ENCODE measurements around the gene CNIH1. TPM values are rescaled to one million over a fixed set of nuclear protein-coding genes. Genes with fewer than 3 reads are reported as not detected.
"Not testable (repeated sequence)": the region's sequence is repeated elsewhere in the genome, so short reads cannot be mapped to it uniquely, and the experiment has no call there.

Gene CNIH1
- total RNA-seq, 2 experiments from 2014 or later, result 39.8 to 61.9 TPM

DNA sequence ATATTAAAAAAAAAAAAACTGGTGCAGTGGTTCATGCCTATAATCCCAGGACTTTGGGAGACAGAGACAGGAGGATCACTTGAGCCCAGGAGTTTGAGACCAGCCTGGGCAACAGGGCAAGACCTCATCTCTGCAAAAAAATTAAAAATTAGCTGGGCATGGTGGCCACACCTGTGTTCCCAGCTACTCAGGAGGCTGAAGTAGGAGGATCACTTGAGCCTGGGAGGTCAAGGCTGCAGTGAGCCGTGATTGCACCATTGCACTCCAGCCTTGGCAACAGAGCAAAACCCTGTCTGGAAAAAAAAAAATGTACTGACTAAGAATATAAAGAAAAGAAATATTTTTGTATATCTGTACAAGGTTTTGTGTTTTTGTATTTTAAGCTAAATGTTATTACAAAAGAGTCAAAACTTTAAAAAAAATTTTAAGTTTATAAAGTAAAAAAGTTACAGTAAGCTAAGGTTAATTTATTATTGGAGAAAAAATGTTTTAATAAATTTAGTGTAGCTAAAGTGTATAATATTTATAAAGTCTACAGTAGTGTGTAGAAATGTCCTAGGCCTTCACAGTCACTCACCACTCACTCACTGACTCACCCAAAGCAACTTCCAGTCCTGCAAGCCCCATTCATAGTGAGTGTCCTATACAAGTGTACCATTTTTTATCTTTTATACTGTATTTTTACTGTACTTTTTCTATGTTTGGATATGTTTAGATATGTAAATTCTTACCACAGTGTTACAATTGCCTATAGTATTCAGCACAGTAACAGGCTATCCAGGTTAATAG lies 15.8 kb upstream of the CNIH1 start:
- H3K27me3 Mint-ChIP-seq; H3K4me1 Mint-ChIP-seq; H3K4me3 Mint-ChIP-seq; H3K27ac Mint-ChIP-seq; CTCF ChIA-PET; H3K36me3 Mint-ChIP-seq; DNase-seq; H3K9me3 Mint-ChIP-seq (ENCODE audit: low read depth); ATAC-seq: not testable (repeated sequence)

GRCh38 chr14:54455363-54455762 lies 14.2 kb upstream of the CNIH1 start:
- peaks cover 4% of the 10 kb centered on the region for H3K9me3 Mint-ChIP-seq (ENCODE audit: low read depth)
- CTCF ChIA-PET, result interaction anchor here (0.7 kb wide), 1 partner anchor 27 kb away, joined by 3 read pairs; no protein-coding TSS in a partner anchor
- peaks cover 6% of the 10 kb centered on the region for H3K4me1 Mint-ChIP-seq

DNA sequence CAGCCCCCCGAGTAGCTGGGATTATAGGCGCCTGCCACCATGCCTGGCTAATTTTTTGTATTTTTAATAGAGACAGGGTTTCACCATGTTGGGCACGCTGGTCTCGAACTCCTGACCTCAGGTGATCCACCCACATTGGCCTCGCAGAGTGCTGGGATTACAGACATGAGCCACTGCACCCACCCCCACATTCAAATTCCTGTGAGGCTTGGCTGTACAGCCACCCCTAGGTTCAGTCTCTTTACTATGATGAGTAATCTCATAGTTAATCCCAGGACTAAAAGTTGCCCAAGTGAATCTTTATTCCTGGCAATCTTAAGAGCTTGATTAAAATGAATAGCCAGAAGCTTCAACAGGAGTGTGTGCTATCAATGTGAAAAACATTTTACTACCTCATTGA lies 12.8 kb upstream of the CNIH1 start:
- H3K9me3 Mint-ChIP-seq (ENCODE audit: low read depth); H3K36me3 Mint-ChIP-seq; ATAC-seq; H3K4me1 Mint-ChIP-seq; H3K27me3 Mint-ChIP-seq; DNase-seq; H3K27ac Mint-ChIP-seq; H3K4me3 Mint-ChIP-seq; CTCF ChIA-PET: not testable (repeated sequence)

More at GRCh38 chr14:54455363-54455762, 14.2 kb upstream of the CNIH1 start:
- no peak for DNase-seq
- ATAC-seq, result no peak
- H3K27ac Mint-ChIP-seq, result no peak overlapping the region
- H3K4me3 Mint-ChIP-seq, result no peak overlapping the region
- no peaks in the 10 kb centered on the region for H3K27me3 Mint-ChIP-seq
- H3K36me3 Mint-ChIP-seq, result peaks cover 7% of the 10 kb centered on the region

DNA sequence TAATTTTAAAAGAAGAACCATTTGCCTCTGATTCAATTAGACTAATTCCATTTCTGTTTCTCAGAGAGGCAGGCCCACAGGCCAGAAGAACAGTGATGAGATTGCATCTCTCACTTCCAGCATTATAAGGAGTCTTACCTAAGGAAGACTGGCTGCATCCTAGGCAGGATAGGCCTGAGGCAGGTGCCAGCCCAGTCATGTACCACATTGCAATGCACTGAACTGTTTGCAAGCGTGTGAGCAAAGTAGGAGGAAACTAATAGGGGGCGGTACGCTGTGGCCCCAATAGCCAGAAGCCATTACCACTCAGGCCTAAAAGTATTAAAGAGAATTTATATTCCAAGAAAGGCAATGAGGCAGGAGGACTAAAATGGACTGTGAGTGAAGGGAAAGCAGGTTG lies 12.1 kb upstream of the CNIH1 start:
- no peak overlapping the region for H3K4me3 Mint-ChIP-seq
- H3K36me3 Mint-ChIP-seq, result no peaks in the 10 kb centered on the region
- no peaks in the 10 kb centered on the region for H3K9me3 Mint-ChIP-seq (ENCODE audit: low read depth)
- no peak for DNase-seq
- peaks cover 6% of the 10 kb centered on the region for H3K4me1 Mint-ChIP-seq
- H3K27ac Mint-ChIP-seq, result no peak overlapping the region
- no peak for ATAC-seq
- H3K27me3 Mint-ChIP-seq, result peaks cover 9% of the 10 kb centered on the region
- CTCF ChIA-PET, result interaction anchor here (1.1 kb wide), 1 partner anchor 320 kb away, joined by 4 read pairs; no protein-coding TSS in a partner anchor

GRCh38 chr14:54451961-54452360 lies 10.8 kb upstream of the CNIH1 start:
- Mint-ChIP-seq H3K27me3 (peaks cover 12% of the 10 kb centered on the region), H3K27ac (no peak overlapping the region), H3K4me3 (no peak overlapping the region), H3K4me1 (peaks cover 6% of the 10 kb centered on the region), H3K9me3 (ENCODE audit: low read depth) (no peaks in the 10 kb centered on the region), H3K36me3 (no peaks in the 10 kb centered on the region)
- no peak for DNase-seq
- CTCF ChIA-PET, result no interaction called here
- no peak for ATAC-seq

GRCh38 chr14:54451121-54451601 lies 10.0 kb upstream of the CNIH1 start:
- no peak for DNase-seq
- Mint-ChIP-seq H3K9me3 (ENCODE audit: low read depth) (no peaks in the 10 kb centered on the region), H3K4me3 (no peak overlapping the region), H3K4me1 (peaks cover 6% of the 10 kb centered on the region), H3K36me3 (no peaks in the 10 kb centered on the region), H3K27ac (no peak overlapping the region), H3K27me3 (peaks cover 17% of the 10 kb centered on the region)
- CTCF ChIA-PET, result no interaction called here
- ATAC-seq, result no peak

- DNase-seq, result no peak
These were observed 9.4 kb upstream of the CNIH1 start for GRCh38 chr14:54450535-54450934.

GRCh38 chr14:54447231-54447692 lies 6.1 kb upstream of the CNIH1 start:
- Mint-ChIP-seq H3K9me3 (ENCODE audit: low read depth) (no peaks in the 10 kb centered on the region), H3K27me3 (peaks cover 26% of the 10 kb centered on the region), H3K36me3 (no peaks in the 10 kb centered on the region), H3K4me3 (no peak overlapping the region), H3K27ac (no peak overlapping the region), H3K4me1 (peaks cover 8% of the 10 kb centered on the region)
- CTCF ChIA-PET, result interaction anchor here (0.8 kb wide), 1 partner anchor 37 kb away, joined by 3 read pairs; no protein-coding TSS in a partner anchor
- no peak for DNase-seq
- ATAC-seq, result no peak

More at GRCh38 chr14:54450535-54450934, 9.4 kb upstream of the CNIH1 start:
- H3K27ac Mint-ChIP-seq, result no peak overlapping the region
- ATAC-seq, result no peak
- no peak overlapping the region for H3K4me3 Mint-ChIP-seq
- peaks cover 20% of the 10 kb centered on the region for H3K27me3 Mint-ChIP-seq
- no peaks in the 10 kb centered on the region for H3K36me3 Mint-ChIP-seq
- H3K9me3 Mint-ChIP-seq (ENCODE audit: low read depth), result no peaks in the 10 kb centered on the region
- peaks cover 6% of the 10 kb centered on the region for H3K4me1 Mint-ChIP-seq
- CTCF ChIA-PET, result no interaction called here

GRCh38 chr14:54446161-54446693 lies 5.1 kb upstream of the CNIH1 start:
- no peak for DNase-seq
- Mint-ChIP-seq H3K4me3 (no peak overlapping the region), H3K27ac (no peak overlapping the region), H3K36me3 (peaks cover 2% of the 10 kb centered on the region), H3K4me1 (peaks cover 17% of the 10 kb centered on the region), H3K9me3 (ENCODE audit: low read depth) (no peaks in the 10 kb centered on the region), H3K27me3 (peaks cover 30% of the 10 kb centered on the region)
- no peak for ATAC-seq
- CTCF ChIA-PET, result interaction anchor here (0.8 kb wide), 1 partner anchor 33 kb away, joined by 3 read pairs; no protein-coding TSS in a partner anchor

DNA sequence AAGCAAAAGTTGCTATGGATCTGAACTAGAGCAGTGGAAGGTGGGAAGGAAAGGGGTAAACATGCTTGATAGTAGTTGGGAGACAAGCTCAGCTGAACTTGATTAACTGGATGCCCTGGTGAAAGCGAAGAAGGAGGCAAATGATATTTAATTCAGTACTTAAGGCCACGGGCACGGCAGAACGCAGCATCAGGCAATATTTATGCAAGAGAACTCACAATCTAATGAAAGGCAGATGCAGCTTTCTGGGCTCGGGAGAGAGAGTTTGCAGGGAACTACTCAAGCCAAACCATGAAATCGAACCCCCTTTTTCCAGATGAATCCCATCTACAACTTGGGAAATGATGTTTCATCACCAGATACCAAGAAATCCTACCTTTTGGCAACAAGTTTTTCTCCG lies 3.5 kb upstream of the CNIH1 start:
- no peak overlapping the region for H3K4me3 Mint-ChIP-seq
- CTCF ChIA-PET, result interaction anchor here (2.0 kb wide), 1 partner anchor 12 kb away, joined by 4 read pairs; no protein-coding TSS in a partner anchor
- ATAC-seq (no peak), DNase-seq (no peak)
- peaks cover 30% of the 10 kb centered on the region for H3K27me3 Mint-ChIP-seq
- H3K4me1 Mint-ChIP-seq, result peaks cover 20% of the 10 kb centered on the region
- peaks cover 8% of the 10 kb centered on the region for H3K36me3 Mint-ChIP-seq
- no peak overlapping the region for H3K27ac Mint-ChIP-seq
- no peaks in the 10 kb centered on the region for H3K9me3 Mint-ChIP-seq (ENCODE audit: low read depth)

GRCh38 chr14:54443981-54444380 lies 2.8 kb upstream of the CNIH1 start:
- CTCF ChIA-PET, result interaction anchor here (2.0 to 2.6 kb wide), 2 partner anchors 12 to 47 kb away, joined by 4 to 15 read pairs; partner anchors contain the start of gene CDKN3
- no peak for DNase-seq
- H3K36me3 Mint-ChIP-seq, result peaks cover 13% of the 10 kb centered on the region
- H3K9me3 Mint-ChIP-seq (ENCODE audit: low read depth), result no peaks in the 10 kb centered on the region
- peaks cover 27% of the 10 kb centered on the region for H3K27me3 Mint-ChIP-seq
- H3K4me3 Mint-ChIP-seq, result no peak overlapping the region
- H3K4me1 Mint-ChIP-seq, result peaks cover 24% of the 10 kb centered on the region
- H3K27ac Mint-ChIP-seq, result no peak overlapping the region
- no peak for ATAC-seq

GRCh38 chr14:54442961-54443360 lies 1.8 kb upstream of the CNIH1 start:
- H3K9me3 Mint-ChIP-seq (ENCODE audit: low read depth); DNase-seq; ATAC-seq; H3K27ac Mint-ChIP-seq; H3K4me3 Mint-ChIP-seq: not testable (repeated sequence)
- CTCF ChIA-PET, result interaction anchor here (1.1 to 2.6 kb wide), 3 partner anchors 11 to 46 kb away, joined by 3 to 15 read pairs (median 4); partner anchors contain the start of gene CDKN3
- Mint-ChIP-seq H3K27me3 (peaks cover 20% of the 10 kb centered on the region), H3K36me3 (peaks cover 17% of the 10 kb centered on the region), H3K4me1 (peaks cover 30% of the 10 kb centered on the region)

- Mint-ChIP-seq H3K9me3 (ENCODE audit: low read depth) (no peaks in the 10 kb centered on the region), H3K4me3 (peak overlapping the region; percentile 89), H3K36me3 (peaks cover 27% of the 10 kb centered on the region), H3K27ac (peak overlapping the region; percentile 79), H3K4me1 (peaks cover 48% of the 10 kb centered on the region), H3K27me3 (peaks cover 10% of the 10 kb centered on the region)
- CTCF ChIA-PET, result interaction anchor here (1.4 to 1.7 kb wide), 3 partner anchors 10 to 43 kb away, joined by 3 to 7 read pairs (median 4); partner anchors contain the start of gene CDKN3
- no peak for ATAC-seq
- DNase-seq, result no peak
These were observed 700 bp downstream of the CNIH1 start for GRCh38 chr14:54440476-54440872.

All from activated CD8-positive, alpha-beta memory T cell treated with anti-CD3 and anti-CD28 coated beads, Interleukin-2, amount 10 ng/mL, durations not matched to agents 7 days and 5 days (primary cell).